GM12878 (cell line): ENCODE measurements around the gene TPO. TPM values are rescaled to one million over a fixed set of nuclear protein-coding genes. Genes with fewer than 3 reads are reported as not detected.

Experiments used
- ATAC-seq: fragments of 200-7000 bp; cut with Tn5 transposase; 3 replicates; pipeline ENCODE4 v1.9.1; 2020; ENCODE audit warnings: mild to moderate bottlenecking, moderate library complexity
- BruUV-seq: library from RNA; stranded (reverse); fragments of 400-500 nt; replicated peaks from 2 replicates; lab custom pipeline; 2021; lab: Mats Ljungman, UMichigan
- CTCF ChIA-PET: fragments of 300-600 bp; sonication (Branson Sonifier 250); formaldehyde crosslinking; extraction: SDS; loops from one replicate; lab custom pipeline; 2021; ENCODE audit warnings: inconsistent platforms; lab: Yijun Ruan, JAX
- POLR2A ChIA-PET: fragments of 350-600 bp; formaldehyde crosslinking; extraction: SDS; loops from one replicate; lab custom pipeline; 2021; ENCODE audit warnings: inconsistent platforms; lab: Charles Lee
- RAD21 ChIA-PET: fragments of 300-600 bp; sonication (Branson Sonifier 250); formaldehyde crosslinking; loops from one replicate; lab custom pipeline; 2023; ENCODE audit warnings: antibody characterized with exemption; ENCODE audit not compliant: unreplicated experiment; lab: Charles Lee
- SMC1A ChIA-PET: fragments of 300-600 bp; sonication (Branson Sonifier 250); formaldehyde crosslinking; loops from one replicate; lab custom pipeline; 2023; ENCODE audit not compliant: unreplicated experiment, uncharacterized antibody; lab: Charles Lee
- DNase-seq: peaks from one replicate; pipeline ENCODE4 v3.0.0-alpha.2; 2011; ENCODE audit warnings: low read depth, low spot score
- FAIRE-seq: peaks from 3 replicates; lab custom pipeline; 2011; peaks lifted over from hg19 to GRCh38; lab: Jason Lieb, UNC
- H2AFZ ChIP-seq: 2 replicates; pipeline ENCODE4 v1.6.0; 2011; ENCODE audit warnings: low read depth, low read length, control low read depth; ENCODE audit not compliant: control insufficient read depth
- H3K27ac ChIP-seq: 2 replicates; pipeline ENCODE4 v1.5.1; 2011; ENCODE audit warnings: control low read depth; ENCODE audit not compliant: control insufficient read depth, insufficient read depth
- H3K27me3 ChIP-seq, 2 experiments: replicated peaks in 1 of 2; 2 replicates each; pipeline versions ENCODE4 v1.6.0 to v1.6.1; 2011; ENCODE audit warnings: low read length in 1 of 2; ENCODE audit not compliant: control insufficient read depth in 2 of 2, insufficient read depth in 2 of 2
- H3K36me3 ChIP-seq, 2 experiments: 2 replicates each; pipeline ENCODE4 v1.5.1; 2011; ENCODE audit warnings: low read length in 1 of 2; ENCODE audit not compliant: control insufficient read depth in 2 of 2, insufficient read depth in 2 of 2
- H3K4me1 ChIP-seq: 2 replicates; pipeline ENCODE4 v1.6.1; 2011; ENCODE audit warnings: mild to moderate bottlenecking, low read length, moderate library complexity, mixed read lengths; ENCODE audit not compliant: control insufficient read depth, insufficient read depth
- H3K4me2 ChIP-seq: 2 replicates; pipeline ENCODE4 v1.6.0; 2011; ENCODE audit warnings: control low read depth; ENCODE audit not compliant: control insufficient read depth, insufficient read depth
- H3K4me3 ChIP-seq: fragments of 200-600 bp; sonication (generic); 2 replicates; pipeline ENCODE4 v1.5.1; 2016
- H3K79me2 ChIP-seq: 2 replicates; pipeline ENCODE4 v1.6.0; 2011; ENCODE audit warnings: low read length; ENCODE audit not compliant: control insufficient read depth, insufficient read depth
- H3K9ac ChIP-seq: 2 replicates; pipeline ENCODE4 v1.8.0; 2011; ENCODE audit warnings: low read length, control low read depth, mixed read lengths; ENCODE audit not compliant: control insufficient read depth, insufficient read depth
- H3K9me3 ChIP-seq: replicated peaks from 3 replicates; pipeline ENCODE4 v1.5.1; 2011; ENCODE audit warnings: mild to moderate bottlenecking, low read length; ENCODE audit not compliant: control insufficient read depth, insufficient read depth
- H4K20me1 ChIP-seq: 2 replicates; pipeline ENCODE4 v1.6.0; 2011; ENCODE audit not compliant: control insufficient read depth, insufficient read depth
- ATF7 ChIP-seq: fragments of 450-650 bp; IDR thresholded peaks from 2 replicates; pipeline ENCODE4 v1.6.1; 2016; ENCODE audit warnings: low read depth, mild to moderate bottlenecking
- NFXL1 ChIP-seq: fragments of 450-650 bp; IDR thresholded peaks from 2 replicates; pipeline ENCODE4 v1.6.1; 2017; ENCODE audit warnings: antibody characterized with exemption, mild to moderate bottlenecking, borderline replicate concordance
- RFX5 ChIP-seq: IDR thresholded peaks from 2 replicates; pipeline ENCODE4 v1.6.1; 2011; ENCODE audit warnings: low read depth, low read length, improper control_type of control experiment
- SMAD5 ChIP-seq: IDR thresholded peaks from 2 replicates; pipeline ENCODE4 v1.6.1; 2016; ENCODE audit warnings: antibody characterized with exemption, low read depth
- SP1 ChIP-seq: IDR thresholded peaks from one replicate; pipeline ENCODE4 v1.6.1; 2011; ENCODE audit warnings: low read depth, low read length
- SUPT20H ChIP-seq: IDR thresholded peaks from 2 replicates; pipeline ENCODE4 v1.6.1; 2011; ENCODE audit warnings: low read depth, mild to moderate bottlenecking, low read length, moderate library complexity, borderline replicate concordance; ENCODE audit not compliant: control insufficient read depth
- WRNIP1 ChIP-seq: IDR thresholded peaks from 2 replicates; pipeline ENCODE4 v1.6.1; 2011; ENCODE audit warnings: low read depth, low read length, improper control_type of control experiment, borderline replicate concordance
- YY1 ChIP-seq: IDR thresholded peaks from 2 replicates; pipeline ENCODE4 v1.6.1; 2011; ENCODE audit warnings: low read depth, mild to moderate bottlenecking, low read length
- ZSCAN29 ChIP-seq: fragments of 450-650 bp; IDR thresholded peaks from 2 replicates; pipeline ENCODE4 v1.6.1; 2017; ENCODE audit warnings: mild to moderate bottlenecking, moderate library complexity
- WGBS: methylation state at CpG from one replicate; pipeline ENCODE4 v1.1.6; 2016; ENCODE audit warnings: low lambda C conversion rate; ENCODE audit not compliant: insufficient replicate concordance, insufficient coverage; ENCODE audit errors: missing lambda C conversion rate; 5-methylcytosine and 5-hydroxymethylcytosine counted together
- in situ Hi-C: fragments of 300-500 bp; cut with MboI; formaldehyde crosslinking; loops from 9 replicates; pipeline ENCODE4 v1.14.3; 2018; ENCODE audit warnings: mixed read lengths
- intact Hi-C: fragments of 100-400 bp; cut with micrococcal nuclease; formaldehyde crosslinking; loops from one replicate; pipeline ENCODE4 v1.14.2; 2022; ENCODE audit not compliant: unreplicated experiment
- polyA plus RNA-seq, 11 experiments: library from polyadenylated mRNA; depleted of rRNA in 4 of 11; unstranded in 6 of 11; stranded (reverse) in 5 of 11; fragments of >200 nt; fragmentation: Nextera tagmentation in 4 of 11; fragmentation: Illumina TruSeq in 1 of 11; extraction: Ambion mirVana in 4 of 11; extraction: Trizol in 1 of 11; gene quantifications; 1 replicate in 1 of 11; 2 replicates in 10 of 11; pipeline versions ENCODE4 v1.2.1 to v1.2.3, GENCODE V29; 2011 to 2016; ENCODE audit warnings: inconsistent platforms in 2 of 11, missing spikeins in 2 of 11, low read depth in 1 of 11
- total RNA-seq, 4 experiments: library from RNA; depleted of rRNA in 3 of 4; stranded (reverse); fragments of >200 nt in 3 of 4; fragmentation: Illumina TruSeq in 1 of 4; extraction: Trizol in 1 of 4; gene quantifications; 2 replicates each; pipeline versions ENCODE4 v1.2.1 to v1.2.3, GENCODE V29; 2013 to 2021

Gene TPO
- total and polyA plus RNA-seq, 10 of the 15 experiments (the other 5 are each of a cell fraction or from before 2014, with no cell fraction given): 0.07 to 0.11 TPM; not detected in 8

GRCh38 chr2:1571477-1572417 lies 158.5 kb downstream of the TPO start:
- Histone ChIP-seq H3K9ac (no peak overlapping the region), H3K4me2 (no peak overlapping the region), H3K4me1 (no peaks in the 10 kb centered on the region), H3K27me3 (no peaks in the 10 kb centered on the region), H3K27ac (no peak overlapping the region), H3K4me3 (no peak overlapping the region), H4K20me1 (no peaks in the 10 kb centered on the region), H2AFZ (no peak overlapping the region), H3K36me3 (no peaks in the 10 kb centered on the region), H3K79me2 (no peaks in the 10 kb centered on the region), H3K9me3 (no peaks in the 10 kb centered on the region; the same call in 2 of the 3 replicates)
- RAD21 ChIA-PET: no interaction called here
- 20% methylated on average over 17 of the region's 17 CpGs for WGBS
- ATAC-seq (no peak), FAIRE-seq (no peak), DNase-seq (no peak)
- SMC1A ChIA-PET: interaction anchor here (0.7 kb wide), 1 partner anchor 1421 kb away, joined by 3 read pairs; no protein-coding TSS in a partner anchor
- TF ChIP-seq SUPT20H (no peak), NFXL1 (no peak), RFX5 (no peak), ATF7 (no peak), SP1 (no peak), ZSCAN29 (no peak), SMAD5 (no peak), YY1 (no peak), WRNIP1 (no peak)
- in situ Hi-C loops (no loop called here), intact Hi-C loops (no loop called here)
- BruUV-seq: no TSS peak
- POLR2A ChIA-PET: no interaction called here
- CTCF ChIA-PET: no interaction called here
